ENCODE data around the gene G6PC1. TPM values are rescaled to one million over a fixed set of nuclear protein-coding genes. Genes with fewer than 3 reads are reported as not detected.

G6PC1 gene
- total and polyA plus RNA-seq, 2 of the 4 experiments (the other 2 are of a cell fraction): not detected

DNA sequence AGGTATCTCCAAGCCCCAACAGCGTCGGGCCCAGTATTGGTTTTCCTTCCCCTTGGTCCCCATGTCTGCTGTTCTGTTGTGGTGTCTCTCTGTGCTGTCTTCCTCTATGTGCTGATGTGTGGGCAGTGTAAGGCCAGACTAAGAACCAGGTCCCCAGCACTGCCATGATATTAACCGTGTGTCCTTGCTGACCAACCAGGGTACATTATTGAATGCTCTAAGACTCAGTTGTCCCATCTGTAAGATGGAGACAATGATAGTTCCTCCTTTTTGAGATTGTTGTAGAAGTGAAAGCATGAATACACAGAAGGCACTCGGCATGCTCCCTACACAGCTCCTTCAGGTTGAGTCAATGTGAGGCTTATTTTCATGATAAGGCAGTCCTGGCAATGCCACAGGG is 29.0 kb upstream of the G6PC1 start:
- no peak overlapping the region for H3K23ac ChIP-seq (ENCODE audit: low read depth, low read length)
- no peaks in the 10 kb centered on the region for H4K20me1 ChIP-seq (ENCODE audit: insufficient read depth, low read length)
- 67% methylated on average over 1 of the region's 4 CpGs; no CpG with 5 or more reads in 1 of the 2 experiments for WGBS, 2 experiments (ENCODE audit: extremely low coverage in 2 of 2, insufficient read length in 1 of 2)
- no peak overlapping the region for H4K8ac ChIP-seq (ENCODE audit: low read depth in 2 of 2, low read length in 2 of 2)
- H3K18ac ChIP-seq (ENCODE audit: low read depth, low read length): no peak overlapping the region
- no peak overlapping the region for H3K56ac ChIP-seq (ENCODE audit: extremely low read depth, insufficient read depth, low read length)
- H3K9me3 ChIP-seq (ENCODE audit: control insufficient read depth, insufficient read depth, low read length): peaks cover 7% of the 10 kb centered on the region
- H3K4me1 ChIP-seq (ENCODE audit: control insufficient read depth, insufficient read depth, low read length): peaks cover 2% of the 10 kb centered on the region; the same call in 1 of the 2 replicates
- no peak overlapping the region for H2BK120ac ChIP-seq (ENCODE audit: low read depth, low read length)
- H3K27me3 ChIP-seq (ENCODE audit: control insufficient read depth, insufficient read depth, low read length): peaks cover 13% of the 10 kb centered on the region
- no peak overlapping the region for H3K9ac ChIP-seq (ENCODE audit: low read depth, low read length)
- no peak overlapping the region for H3K27ac ChIP-seq (ENCODE audit: insufficient read depth, low read length)
- no peaks in the 10 kb centered on the region for H3K9me1 ChIP-seq (ENCODE audit: insufficient read depth, low read length)
- no peak overlapping the region for H2AK5ac ChIP-seq (ENCODE audit: low read depth, low read length)
- no peak overlapping the region for H2BK20ac ChIP-seq (ENCODE audit: low read depth, low read length)
- H2AFZ ChIP-seq (replicated peaks; ENCODE audit: low read length, poor library complexity): no peak overlapping the region
- no peaks in the 10 kb centered on the region for H3K36me3 ChIP-seq (ENCODE audit: control insufficient read depth, insufficient read depth, low read length)
- intact Hi-C loops (cut with micrococcal nuclease): no loop called here
- ChIA-PET POLR2A (ENCODE audit: unreplicated experiment) (no interaction called here), CTCF (no interaction called here)
- TF ChIP-seq MAZ (IDR thresholded peaks at IDR 0.05; ENCODE audit: borderline replicate concordance, low read depth, low read length) (no peak), RCOR1 (IDR thresholded peaks at IDR 0.05; ENCODE audit: insufficient replicate concordance, low read length) (no peak), MAFK (IDR thresholded peaks at IDR 0.05; ENCODE audit: low read depth, low read length) (no peak), NFE2L2 (IDR thresholded peaks at IDR 0.05; ENCODE audit: low read depth, low read length) (no peak), RFX5 (IDR thresholded peaks at IDR 0.05; ENCODE audit: low read depth, low read length) (no peak), BHLHE40 (IDR thresholded peaks at IDR 0.05; ENCODE audit: low read depth, low read length) (no peak), CEBPB (IDR thresholded peaks at IDR 0.05; ENCODE audit: low read depth, low read length) (no peak), FOS (IDR thresholded peaks at IDR 0.05; ENCODE audit: low read depth, low read length) (no peak), CHD1 (IDR thresholded peaks at IDR 0.05; ENCODE audit: low read depth, low read length) (no peak), RAD21 (IDR thresholded peaks at IDR 0.05; ENCODE audit: low read length) (no peak), MXI1 (IDR thresholded peaks at IDR 0.05; ENCODE audit: borderline replicate concordance, low read depth, low read length) (no peak), SMC3 (IDR thresholded peaks at IDR 0.05; ENCODE audit: low read depth, low read length) (no peak), POLR2A (IDR thresholded peaks at IDR 0.05; ENCODE audit: low read depth, low read length) (no peak)
- TF ChIP-seq, protein P1, sequence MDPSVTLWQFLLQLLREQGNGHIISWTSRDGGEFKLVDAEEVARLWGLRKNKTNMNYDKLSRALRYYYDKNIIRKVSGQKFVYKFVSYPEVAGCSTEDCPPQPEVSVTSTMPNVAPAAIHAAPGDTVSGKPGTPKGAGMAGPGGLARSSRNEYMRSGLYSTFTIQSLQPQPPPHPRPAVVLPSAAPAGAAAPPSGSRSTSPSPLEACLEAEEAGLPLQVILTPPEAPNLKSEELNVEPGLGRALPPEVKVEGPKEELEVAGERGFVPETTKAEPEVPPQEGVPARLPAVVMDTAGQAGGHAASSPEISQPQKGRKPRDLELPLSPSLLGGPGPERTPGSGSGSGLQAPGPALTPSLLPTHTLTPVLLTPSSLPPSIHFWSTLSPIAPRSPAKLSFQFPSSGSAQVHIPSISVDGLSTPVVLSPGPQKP (IDR thresholded peaks at IDR 0.05; ENCODE audit: borderline replicate concordance, low read depth, low read length): no peak
- TF ChIP-seq, protein P2, sequence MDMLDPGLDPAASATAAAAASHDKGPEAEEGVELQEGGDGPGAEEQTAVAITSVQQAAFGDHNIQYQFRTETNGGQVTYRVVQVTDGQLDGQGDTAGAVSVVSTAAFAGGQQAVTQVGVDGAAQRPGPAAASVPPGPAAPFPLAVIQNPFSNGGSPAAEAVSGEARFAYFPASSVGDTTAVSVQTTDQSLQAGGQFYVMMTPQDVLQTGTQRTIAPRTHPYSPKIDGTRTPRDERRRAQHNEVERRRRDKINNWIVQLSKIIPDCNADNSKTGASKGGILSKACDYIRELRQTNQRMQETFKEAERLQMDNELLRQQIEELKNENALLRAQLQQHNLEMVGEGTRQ (IDR thresholded peaks at IDR 0.05; ENCODE audit: low read depth, low read length): no peak
- TF ChIP-seq, protein P3, sequence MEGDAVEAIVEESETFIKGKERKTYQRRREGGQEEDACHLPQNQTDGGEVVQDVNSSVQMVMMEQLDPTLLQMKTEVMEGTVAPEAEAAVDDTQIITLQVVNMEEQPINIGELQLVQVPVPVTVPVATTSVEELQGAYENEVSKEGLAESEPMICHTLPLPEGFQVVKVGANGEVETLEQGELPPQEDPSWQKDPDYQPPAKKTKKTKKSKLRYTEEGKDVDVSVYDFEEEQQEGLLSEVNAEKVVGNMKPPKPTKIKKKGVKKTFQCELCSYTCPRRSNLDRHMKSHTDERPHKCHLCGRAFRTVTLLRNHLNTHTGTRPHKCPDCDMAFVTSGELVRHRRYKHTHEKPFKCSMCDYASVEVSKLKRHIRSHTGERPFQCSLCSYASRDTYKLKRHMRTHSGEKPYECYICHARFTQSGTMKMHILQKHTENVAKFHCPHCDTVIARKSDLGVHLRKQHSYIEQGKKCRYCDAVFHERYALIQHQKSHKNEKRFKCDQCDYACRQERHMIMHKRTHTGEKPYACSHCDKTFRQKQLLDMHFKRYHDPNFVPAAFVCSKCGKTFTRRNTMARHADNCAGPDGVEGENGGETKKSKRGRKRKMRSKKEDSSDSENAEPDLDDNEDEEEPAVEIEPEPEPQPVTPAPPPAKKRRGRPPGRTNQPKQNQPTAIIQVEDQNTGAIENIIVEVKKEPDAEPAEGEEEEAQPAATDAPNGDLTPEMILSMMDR (conservative IDR thresholded peaks at IDR 0.05; ENCODE audit: low read depth, low read length): no peak
- H2BK15ac ChIP-seq (ENCODE audit: low read depth, low read length): no peak overlapping the region
- dilution Hi-C loops (cut with HindIII; ENCODE audit: low sequenced_read_pairs, unreplicated experiment): no loop called here
- no peak overlapping the region for H3K4me3 ChIP-seq (ENCODE audit: insufficient read depth, low read depth, low read length)
- no peak overlapping the region for H3K4ac ChIP-seq (ENCODE audit: low read depth, low read length)
- no peak overlapping the region for H2BK5ac ChIP-seq (ENCODE audit: low read depth, low read length, poor library complexity, severe bottlenecking)
- in situ Hi-C loops (cut with MboI; ENCODE audit: low sequenced_read_pairs): no loop called here
- no TSS peak for BruUV-seq (replicated peaks)
- H4K91ac ChIP-seq (ENCODE audit: insufficient read depth, low read depth, low read length): no peak overlapping the region
- no peak overlapping the region for H3K4me2 ChIP-seq (ENCODE audit: low read depth, low read length)
- no peak for DNase-seq
- H3K79me1 ChIP-seq (ENCODE audit: low read depth in 1 of 2, low read length in 2 of 2): no peaks in the 10 kb centered on the region
- no peak overlapping the region for H2AK9ac ChIP-seq (replicated peaks; ENCODE audit: low read depth, low read length, poor library complexity)
- ATAC-seq (ENCODE audit: low read depth): no peak
- H3K14ac ChIP-seq (replicated peaks; ENCODE audit: low read depth, low read length): no peak overlapping the region
- no peak overlapping the region for H4K5ac ChIP-seq (ENCODE audit: low read depth, low read length)
